Endometrium (tissue), 2 donors: ENCODE results near the gene MAGI1.

Experiments
- FAIRE-seq: peaks from 2 replicates; lab custom pipeline; 2012; peaks lifted over from hg19 to GRCh38; lab: Jason Lieb, UNC
- donor health status: control.
- donor health status: control.

MAGI1 gene

DNA sequence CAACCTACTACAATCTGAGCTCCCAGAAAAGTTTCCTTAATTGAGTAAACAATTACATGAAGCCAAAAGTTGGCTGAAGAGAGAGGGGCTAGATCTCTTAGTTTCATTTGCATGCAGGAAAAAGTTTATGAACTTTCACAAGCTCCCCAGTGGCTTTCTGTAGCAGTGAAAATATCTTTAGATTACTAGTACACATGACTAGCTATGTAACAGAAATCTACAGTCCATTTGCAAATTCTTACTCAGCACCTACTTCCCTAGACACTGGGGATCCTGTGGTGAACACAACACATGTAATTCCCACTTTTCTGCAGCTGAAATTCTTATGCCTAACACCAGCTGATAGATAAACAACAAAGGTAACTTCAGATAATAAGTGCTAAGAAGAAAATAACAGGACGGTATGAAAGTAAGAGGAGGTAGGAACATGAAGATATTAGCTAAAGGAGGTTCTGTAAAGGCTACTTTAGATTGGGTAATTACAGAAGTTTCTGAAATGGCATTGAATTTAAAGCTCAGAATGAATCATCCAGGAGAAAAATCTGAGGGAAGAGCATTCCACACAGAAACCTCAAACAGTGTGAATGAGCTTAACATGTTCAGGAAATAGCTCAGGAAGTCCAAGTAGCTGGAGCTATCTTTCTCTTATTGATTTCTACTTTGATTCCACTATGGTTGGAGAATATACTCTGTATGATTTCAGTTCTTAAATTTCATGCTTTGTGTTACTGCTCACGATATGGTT lies 204.8 kb downstream of the MAGI1 start:
- no peak for FAIRE-seq

DNA sequence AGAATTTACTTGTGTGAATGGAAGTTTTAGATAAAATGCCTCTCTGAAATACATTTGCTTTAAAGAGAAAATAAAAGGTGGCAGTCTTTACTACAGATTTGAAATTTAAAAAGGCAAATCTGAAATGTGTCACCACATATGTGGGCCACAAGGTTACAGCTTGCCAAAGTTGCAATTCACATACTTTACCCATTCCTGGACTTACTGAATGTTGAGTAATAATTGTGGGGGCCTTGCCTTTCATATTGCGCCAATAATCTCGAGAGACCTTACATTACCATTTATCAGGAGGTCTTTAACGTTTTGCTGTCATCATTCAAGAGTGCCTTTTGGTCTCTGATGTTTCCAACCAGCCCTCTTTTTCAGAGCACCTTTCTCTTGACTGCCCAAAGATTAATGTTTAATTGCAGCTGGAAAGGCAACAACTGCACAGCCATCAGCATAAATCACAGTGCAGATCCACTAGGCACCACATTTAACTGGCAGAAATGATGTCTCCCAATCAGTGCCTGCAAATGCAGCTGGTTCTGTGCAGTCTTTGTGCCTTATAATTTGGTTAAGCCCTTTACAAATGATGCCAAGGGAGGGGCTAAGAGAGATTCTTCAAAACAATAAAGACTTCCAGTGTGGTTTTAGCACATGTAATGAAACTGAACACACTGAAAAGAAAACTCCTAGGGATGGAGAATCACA lies 206.8 kb downstream of the MAGI1 start:
- no peak for FAIRE-seq

DNA sequence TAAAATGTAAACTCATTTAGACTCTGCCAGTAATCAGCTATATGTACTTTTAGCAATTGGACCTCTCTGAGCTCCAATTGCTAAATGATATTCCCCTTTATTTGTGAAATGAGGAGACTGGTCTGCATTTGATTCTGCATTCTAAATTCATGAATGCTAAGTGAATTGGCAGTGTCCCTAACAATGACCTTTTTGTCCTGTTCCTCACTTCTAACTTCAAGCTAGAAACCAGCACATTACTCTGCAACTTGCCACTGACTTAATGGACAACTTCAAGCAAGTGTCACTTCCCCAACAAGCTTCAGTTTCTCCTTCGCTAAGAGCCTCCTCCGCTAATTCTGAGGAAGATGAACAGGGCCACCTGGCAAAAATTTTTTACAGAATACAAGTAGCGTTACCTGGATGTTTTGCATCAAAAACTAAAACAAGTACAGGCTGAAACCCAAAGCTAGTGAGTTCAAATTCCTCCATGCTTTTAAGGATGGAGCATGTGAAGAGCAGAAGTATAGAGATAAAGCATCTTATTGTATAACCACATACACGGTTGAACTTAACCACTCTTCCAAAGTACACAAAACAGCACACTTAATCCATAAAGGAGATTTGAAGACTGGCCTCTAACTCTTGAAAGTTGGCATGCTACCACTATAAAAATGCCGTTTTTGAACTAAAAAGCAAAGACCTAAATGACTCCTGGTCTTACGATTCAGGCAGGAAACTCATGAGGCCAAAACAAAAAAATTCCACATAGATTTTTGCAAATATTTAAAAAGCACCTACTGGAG lies 207.6 kb downstream of the MAGI1 start:
- no peak for FAIRE-seq

DNA sequence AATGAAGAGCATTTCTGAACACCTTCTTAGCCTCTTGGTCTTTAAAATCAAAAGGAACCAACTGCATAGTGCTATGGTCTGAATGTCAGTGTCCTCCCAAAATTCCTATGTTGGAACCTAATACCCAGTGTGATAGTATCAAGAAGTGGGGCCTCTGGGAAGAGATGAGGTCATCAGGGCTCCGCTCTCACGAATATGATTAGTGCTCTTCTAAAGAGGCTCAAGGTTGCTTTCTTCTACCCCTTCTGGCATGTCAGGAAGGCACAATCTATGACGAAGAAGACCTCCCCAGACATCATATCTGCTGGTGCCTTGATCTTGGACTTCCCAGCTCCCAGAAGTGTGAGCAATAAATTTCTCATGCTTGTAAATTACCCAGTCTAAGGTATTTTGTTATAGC lies 209.5 kb downstream of the MAGI1 start:
- no peak for FAIRE-seq

DNA sequence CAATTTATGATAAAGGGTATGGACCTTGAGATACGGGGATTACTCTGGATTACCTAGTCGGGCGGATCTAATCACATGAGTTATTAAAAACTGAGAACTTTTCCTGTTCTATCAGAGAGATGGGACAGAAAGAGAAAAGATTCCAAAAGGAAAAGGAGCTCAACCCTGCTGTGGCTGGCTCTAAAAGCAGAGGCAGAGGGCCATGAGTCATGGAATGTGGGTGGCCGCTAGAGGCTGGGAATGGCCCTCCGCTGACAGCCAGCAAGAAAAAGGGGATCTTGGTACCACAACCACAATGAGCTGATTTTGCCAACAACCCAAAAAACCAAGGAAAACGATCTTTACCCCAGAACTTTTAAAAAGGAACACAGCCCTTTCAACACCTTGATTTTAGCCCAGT lies 210.0 kb downstream of the MAGI1 start:
- no peak for FAIRE-seq

DNA sequence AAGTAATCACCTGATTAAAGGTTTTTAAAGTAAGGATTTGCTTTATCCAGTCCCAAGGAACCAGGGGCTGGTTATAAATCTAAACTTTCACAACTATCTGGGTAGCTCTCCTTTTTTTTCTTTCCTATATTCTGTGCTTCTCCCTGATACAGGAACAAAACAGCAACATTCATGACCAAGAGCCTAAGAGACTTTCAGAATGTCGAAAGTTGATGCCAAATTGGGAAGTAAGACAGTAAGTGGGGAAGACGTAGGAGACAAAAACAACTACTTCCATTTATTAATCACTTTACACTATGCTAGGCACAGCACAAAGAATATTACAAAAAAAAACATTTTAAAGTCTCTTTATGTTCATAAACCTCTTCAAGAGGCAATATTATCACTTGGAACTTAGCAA lies 211.6 kb downstream of the MAGI1 start:
- FAIRE-seq: no peak

DNA sequence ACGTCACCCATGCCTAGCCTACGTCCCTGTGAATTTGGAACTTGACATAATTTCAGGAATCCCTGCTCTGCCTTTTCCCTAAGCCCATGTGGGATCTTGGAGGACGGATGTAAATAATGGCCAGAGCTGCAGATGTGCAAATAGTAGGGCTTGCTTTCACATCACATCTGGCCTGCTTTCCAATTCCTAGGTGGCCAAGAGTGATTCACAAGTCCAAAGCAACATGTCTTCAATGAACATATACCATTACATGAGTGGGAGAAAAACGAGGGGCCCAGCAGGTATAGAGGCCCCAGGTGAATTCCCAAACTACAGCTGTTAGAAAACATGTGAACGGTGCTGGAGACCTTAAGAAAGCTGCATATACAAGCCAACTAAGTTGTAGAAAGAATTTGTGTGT lies 214.6 kb downstream of the MAGI1 start:
- no peak for FAIRE-seq

DNA sequence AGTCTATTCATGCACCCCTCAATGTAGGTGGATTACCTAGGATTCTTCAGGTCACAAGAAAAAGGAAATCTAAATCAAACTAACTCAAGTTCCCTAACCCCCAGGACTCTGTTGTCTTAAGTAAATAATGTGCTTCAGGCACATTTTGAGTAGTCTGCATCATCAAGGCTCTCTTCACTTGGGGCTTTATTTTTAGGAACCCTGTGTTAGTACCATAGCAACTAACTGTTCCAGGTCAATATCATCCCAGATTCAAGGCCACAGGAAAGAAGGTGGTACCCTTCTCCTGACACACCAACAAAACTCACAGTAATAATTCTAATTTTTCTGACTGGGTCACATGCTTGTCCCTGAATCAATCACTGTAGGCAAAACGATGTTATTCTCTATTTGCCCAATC lies 218.1 kb downstream of the MAGI1 start:
- no peak for FAIRE-seq

DNA sequence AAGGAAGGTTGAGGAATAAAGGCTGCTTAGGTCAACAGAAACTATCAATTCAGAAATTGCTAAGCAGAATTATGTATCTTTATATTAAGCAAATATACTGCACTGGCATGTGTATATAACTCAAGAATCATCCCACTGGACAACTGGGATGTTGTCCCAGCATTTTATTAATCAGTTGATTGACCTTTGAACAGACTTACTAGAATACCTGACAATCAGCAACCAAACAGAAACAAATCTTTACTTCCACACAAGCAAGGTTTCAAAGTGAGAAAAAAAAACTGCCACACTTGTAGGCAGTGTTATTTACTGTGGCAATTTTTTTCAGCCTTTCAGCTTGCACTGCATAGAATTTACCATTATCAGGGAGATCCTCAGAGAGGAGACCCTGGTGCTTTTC lies 218.8 kb downstream of the MAGI1 start:
- no peak for FAIRE-seq

DNA sequence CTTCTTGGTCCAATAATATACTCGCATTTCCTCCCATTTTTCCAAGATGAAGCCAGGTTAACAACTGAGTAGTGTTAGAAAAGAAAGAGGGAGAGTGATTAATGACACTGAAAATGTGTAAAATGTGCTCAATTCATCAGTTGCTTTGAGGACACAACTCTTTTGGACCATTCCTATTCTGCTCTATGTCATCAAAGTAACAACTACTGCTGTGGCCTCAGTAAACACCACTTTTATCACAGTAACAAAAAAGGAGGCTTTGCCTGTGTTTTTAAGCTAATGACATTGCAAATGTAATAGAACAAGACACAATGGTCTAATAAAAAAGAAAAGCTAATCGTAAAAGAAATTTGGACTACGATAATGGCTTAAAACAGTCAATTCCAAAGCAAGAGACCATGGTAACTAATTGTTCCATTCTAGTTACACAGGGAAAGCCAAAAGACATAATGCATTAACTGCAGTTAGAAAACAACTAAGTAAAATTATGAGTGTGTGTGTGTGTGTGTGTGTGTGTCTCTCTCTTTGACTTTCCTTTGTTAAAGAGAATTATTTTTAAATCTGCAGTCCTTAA lies 221.1 kb downstream of the MAGI1 start:
- no peak for FAIRE-seq

DNA sequence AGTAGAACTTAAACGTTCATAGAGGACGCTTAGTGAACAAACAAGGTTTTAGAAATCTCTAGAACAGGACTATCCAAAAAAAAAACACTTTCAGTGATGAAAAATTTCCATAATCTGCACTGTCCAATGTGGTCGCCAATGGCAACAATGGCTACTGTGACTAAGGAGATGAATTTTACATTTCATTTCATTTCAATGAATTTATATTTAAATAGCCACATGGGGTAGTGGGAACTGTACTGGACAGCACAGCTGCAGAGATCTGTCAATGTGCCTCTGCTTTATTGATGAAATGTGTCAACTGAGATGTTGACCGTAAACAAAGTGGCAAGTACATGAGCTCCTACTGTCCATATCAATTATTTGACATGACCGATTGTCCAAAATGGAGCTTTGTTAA lies 222.5 kb downstream of the MAGI1 start:
- no peak for FAIRE-seq

DNA sequence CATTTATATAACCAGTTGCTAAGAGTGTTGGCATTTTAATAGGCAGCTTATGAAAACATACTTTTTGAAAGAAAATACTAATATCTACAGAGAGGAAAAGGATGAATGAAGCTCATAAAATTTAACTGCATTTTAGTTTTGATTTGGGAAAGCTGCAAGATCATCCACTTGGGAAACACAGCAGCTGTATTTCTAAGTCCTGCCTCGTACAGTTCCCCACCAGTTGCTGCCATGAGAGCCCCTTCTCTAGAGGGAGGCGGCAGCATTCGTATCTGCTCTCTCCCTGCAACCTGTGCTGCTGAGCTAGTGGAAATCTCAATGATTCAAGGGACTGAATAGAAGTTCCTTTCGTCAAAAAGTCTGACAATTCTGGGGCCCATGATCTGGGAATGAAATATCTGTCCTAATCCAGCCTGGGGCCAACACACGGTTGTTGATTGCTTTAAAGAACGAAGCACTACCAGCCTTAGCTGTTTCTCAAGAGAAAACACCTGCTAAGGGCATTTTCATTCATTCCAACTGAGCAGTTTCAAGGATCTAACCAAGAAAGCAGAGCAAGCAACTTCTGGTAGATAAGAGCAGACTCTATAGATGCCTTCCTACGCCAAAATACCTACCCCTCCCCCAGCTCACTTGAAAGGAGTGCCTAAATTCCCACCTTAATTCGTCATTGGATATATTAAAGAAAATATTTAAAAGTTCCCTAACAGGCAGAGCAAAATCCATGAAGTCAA lies 223.7 kb downstream of the MAGI1 start:
- FAIRE-seq: peak; percentile 46

DNA sequence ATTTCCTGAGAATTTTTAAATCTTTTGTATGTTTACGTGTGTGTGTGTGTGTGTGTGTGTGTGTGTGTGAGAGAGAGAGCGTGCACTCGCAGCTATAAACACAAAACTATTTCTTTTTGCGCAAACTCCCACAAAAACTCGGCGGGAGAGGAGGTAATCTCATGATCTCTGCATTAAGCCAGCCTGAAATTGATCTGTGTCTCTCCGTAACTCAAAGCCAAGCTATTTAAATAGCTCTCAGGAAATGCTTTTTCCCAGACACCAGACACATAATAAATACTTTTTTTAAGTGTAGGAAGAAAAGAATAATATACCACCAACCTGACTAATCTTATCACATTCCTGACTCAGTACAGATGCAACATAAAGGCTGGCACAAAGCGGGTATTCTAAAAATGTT lies 226.8 kb downstream of the MAGI1 start:
- no peak for FAIRE-seq

DNA sequence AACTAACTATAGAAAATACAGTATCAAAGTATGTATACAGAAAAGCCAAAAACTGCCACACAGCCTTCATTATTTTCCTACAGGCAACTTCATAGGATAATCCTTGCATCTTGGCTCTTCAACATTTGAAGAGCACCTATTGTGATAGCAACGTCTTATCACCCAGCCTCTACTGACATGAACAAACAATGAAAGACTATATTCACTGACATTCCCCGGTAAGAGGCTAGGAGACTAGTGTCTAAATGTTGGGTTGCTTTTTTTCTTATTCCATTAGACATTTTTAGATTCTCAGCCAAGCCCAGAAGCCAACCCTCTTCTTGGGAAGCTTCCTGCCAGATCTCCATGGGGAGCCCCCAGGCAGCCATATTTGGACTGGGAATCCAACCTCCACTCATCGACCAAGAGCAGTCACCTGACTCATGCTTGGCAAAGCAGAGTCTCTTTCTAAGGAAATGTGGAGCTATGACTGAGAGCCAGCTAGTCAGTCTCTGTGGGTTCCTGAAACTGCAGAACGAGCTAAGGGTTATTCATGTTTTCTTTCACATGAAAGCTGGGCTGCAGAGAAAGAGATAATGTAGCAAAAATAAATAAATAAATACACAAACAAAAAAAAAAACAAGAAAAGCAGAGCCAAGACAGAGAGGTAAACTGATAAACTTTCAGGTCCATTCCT lies 227.5 kb downstream of the MAGI1 start:
- no peak for FAIRE-seq

DNA sequence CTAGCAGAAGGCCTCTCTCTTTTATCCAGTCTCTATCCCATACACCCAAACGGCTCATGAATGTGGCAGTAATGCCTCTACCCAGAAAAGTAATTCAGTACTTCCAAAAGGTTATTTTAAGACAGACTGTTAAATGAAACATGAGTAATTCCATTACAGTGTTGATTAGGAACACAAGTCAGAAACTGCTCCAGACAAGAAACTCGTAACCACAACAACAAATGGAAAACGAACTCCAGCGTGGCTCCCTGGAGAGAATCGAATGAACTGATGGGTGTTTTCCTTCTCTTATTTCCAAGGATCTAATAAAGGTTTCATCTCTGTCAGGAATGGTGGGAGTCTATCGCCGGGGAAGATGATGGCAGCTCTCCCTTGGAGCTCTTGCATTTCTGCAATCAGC lies 228.4 kb downstream of the MAGI1 start:
- FAIRE-seq: no peak

DNA sequence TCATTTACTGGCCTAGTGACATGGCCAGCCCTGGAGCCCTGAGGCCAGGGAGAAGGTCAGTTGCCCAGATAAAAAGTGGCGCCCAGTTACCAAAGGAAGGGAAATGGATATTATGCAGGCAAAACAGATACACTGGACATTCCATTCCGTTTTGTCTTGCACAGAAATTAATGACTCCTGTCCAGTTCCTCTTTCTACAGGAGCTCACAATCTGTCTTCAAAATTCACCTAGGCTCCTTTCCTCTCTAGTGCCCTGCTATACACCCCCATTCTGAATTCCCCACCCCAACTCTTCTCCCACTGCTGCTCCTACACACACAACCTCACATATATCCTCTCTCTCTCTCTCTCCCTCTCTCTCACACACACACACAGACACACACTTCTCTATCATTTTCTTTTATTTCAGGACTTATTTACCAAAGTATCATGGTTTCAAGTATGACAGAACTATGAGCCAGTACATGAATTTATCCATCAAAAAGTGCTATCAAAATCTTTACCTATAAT lies 229.0 kb downstream of the MAGI1 start:
- FAIRE-seq: no peak

DNA sequence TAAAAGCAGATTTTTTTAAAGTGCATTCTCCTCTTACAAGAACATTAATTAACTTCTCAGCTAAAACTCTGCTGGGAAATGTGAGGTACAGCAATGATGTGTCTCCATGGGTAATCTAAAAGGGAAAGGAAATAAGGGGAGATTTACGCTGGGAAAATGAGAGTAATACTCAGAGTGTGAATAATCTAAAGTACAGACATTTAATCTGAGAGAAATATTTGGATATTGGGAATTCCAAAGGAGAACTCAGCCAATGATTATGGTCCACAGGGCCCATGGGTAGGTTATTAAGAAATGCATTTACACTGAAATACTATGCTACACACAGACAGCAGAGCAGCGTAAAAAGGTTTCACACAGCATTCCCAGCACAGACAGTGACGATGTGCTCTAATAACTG lies 229.9 kb downstream of the MAGI1 start:
- no peak for FAIRE-seq

DNA sequence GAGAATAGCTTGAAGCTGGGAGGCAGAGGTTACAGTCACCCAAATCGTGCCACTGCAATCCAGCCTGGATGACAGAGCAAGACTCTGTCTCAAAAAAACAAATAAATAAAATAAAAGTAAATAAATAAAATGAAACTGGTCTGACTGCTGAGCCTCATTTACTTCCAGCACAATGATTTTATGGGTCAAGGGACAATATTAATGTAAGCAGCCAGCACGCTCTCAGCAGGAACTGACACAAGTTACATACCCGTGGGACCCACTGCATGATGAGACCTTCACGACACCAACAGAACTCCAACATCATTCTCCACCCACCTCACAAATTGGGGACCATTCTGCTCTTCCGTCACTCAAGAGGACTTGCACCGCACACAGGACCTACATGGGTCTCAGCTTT lies 230.3 kb downstream of the MAGI1 start:
- FAIRE-seq: no peak

DNA sequence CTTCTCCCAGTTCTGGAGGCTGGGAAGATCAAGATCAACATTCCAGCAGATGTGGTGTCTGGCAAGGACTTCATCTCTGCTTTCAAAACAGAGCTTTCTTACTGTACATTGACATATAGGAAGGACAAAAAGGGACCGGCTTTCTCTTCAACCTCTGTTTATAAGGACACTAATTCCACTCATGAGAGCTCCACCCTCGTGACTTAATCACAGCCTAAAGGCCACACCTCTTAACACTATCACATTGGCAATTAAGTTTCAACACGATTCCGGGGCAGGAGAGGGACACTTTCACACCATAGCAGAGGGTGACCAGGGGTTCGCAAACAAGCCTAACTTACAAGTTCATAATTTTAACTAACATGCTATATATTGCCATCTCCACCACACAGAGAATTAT lies 231.5 kb downstream of the MAGI1 start:
- no peak for FAIRE-seq

DNA sequence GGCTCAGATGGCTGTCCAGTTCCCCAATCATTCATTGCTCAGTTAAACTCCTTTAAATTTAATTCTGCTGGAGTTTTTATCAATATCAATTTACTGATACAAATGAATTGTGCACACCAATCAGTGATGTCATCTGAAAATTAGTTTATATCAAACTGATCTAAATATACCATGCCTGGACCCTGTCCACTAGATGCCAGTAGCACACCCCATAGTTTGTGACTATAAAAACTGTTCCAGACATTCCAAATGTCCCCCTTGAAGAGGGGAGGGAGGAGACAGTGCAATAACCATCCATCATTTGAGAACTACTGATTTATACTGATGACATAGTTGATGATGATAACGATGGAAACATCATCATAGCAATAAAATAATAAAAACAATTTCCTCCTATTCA lies 232.1 kb downstream of the MAGI1 start:
- FAIRE-seq: no peak

DNA sequence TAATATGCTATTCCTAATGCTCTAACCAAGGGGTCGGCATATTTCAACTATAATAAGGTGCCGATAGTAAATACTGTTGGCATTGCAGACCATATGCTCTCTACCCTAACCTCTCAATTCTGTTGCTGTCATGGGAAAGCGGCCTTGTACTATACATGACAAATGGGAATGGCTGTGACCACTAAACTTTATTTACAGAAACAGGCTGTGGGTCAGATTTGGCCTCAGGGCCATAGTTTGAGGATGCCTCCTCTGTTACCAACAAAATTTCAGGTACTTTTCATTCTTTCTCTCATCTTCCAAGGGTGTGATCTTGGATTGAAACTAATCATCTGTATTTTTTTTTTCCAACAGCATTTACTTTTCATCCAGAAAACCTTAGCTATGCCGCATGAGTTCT lies 242.0 kb downstream of the MAGI1 start:
- FAIRE-seq: no peak
